GM23338 (cell line): ENCODE results near the gene PELO. TPM values are rescaled to one million over a fixed set of nuclear protein-coding genes. Genes with fewer than 3 reads are reported as not detected.

Experiments
- ATAC-seq: fragments of 200-7000 bp; cut with Tn5 transposase; 3 replicates; pipeline ENCODE4 v1.9.1; 2020
- DNase-seq: peaks from one replicate; pipeline ENCODE4 v3.0.0-alpha.2; 2015; ENCODE audit warnings: low spot score
- H2AFZ ChIP-seq: fragments of 200-600 bp; sonication (generic); 2 replicates; pipeline ENCODE4 v1.8.0; 2016; ENCODE audit warnings: antibody characterized with exemption, mild to moderate bottlenecking, moderate library complexity
- H3F3A ChIP-seq: fragments of 200-600 bp; sonication (generic); replicated peaks from 2 replicates; pipeline ENCODE4 v1.8.0; 2017; ENCODE audit warnings: antibody characterized with exemption, mixed run types, low read depth
- H3K27ac ChIP-seq: fragments of 200-600 bp; sonication (generic); 2 replicates; pipeline ENCODE4 v1.6.1; 2016; ENCODE audit warnings: low read depth
- H3K27me3 ChIP-seq: fragments of 200-600 bp; sonication (generic); 2 replicates; pipeline ENCODE4 v1.8.0; 2016; ENCODE audit warnings: mild to moderate bottlenecking, mixed run types, moderate library complexity; ENCODE audit not compliant: insufficient read depth
- H3K36me3 ChIP-seq: fragments of 200-600 bp; sonication (generic); 2 replicates; pipeline ENCODE4 v1.8.0; 2016; ENCODE audit warnings: mild to moderate bottlenecking; ENCODE audit not compliant: insufficient read depth
- H3K4me1 ChIP-seq: fragments of 200-600 bp; sonication (generic); 2 replicates; pipeline ENCODE4 v1.8.0; 2016; ENCODE audit warnings: mild to moderate bottlenecking, moderate library complexity; ENCODE audit not compliant: insufficient read depth
- H3K4me2 ChIP-seq: fragments of 200-600 bp; sonication (generic); 2 replicates; pipeline ENCODE4 v1.7.1; 2017; ENCODE audit warnings: mixed run types
- H3K4me3 ChIP-seq: fragments of 200-600 bp; sonication (generic); 2 replicates; pipeline ENCODE4 v1.6.1; 2016; ENCODE audit warnings: mixed run types
- H3K79me2 ChIP-seq: fragments of 200-600 bp; sonication (generic); replicated peaks from 2 replicates; pipeline ENCODE4 v1.8.0; 2017; ENCODE audit warnings: mild to moderate bottlenecking; ENCODE audit not compliant: insufficient read depth
- H3K9me2 ChIP-seq: fragments of 200-600 bp; sonication (generic); 2 replicates; pipeline ENCODE4 v1.8.0; 2017; ENCODE audit not compliant: insufficient read depth
- H4K20me1 ChIP-seq: fragments of 200-600 bp; sonication (generic); replicated peaks from 2 replicates; pipeline ENCODE4 v1.8.0; 2017; ENCODE audit warnings: mild to moderate bottlenecking; ENCODE audit not compliant: insufficient read depth
- H3K27ac Mint-ChIP-seq: 2 replicates; pipeline ENCODE4 v1.8.0; 2020; ENCODE audit warnings: inconsistent platforms, mild to moderate bottlenecking, moderate library complexity, mixed read lengths
- H3K27me3 Mint-ChIP-seq: 3 replicates; pipeline ENCODE4 v1.8.0; 2022; ENCODE audit warnings: low read depth, mild to moderate bottlenecking, moderate library complexity, mixed read lengths, inconsistent platforms; ENCODE audit not compliant: insufficient read depth, poor library complexity
- H3K36me3 Mint-ChIP-seq: 3 replicates; pipeline ENCODE4 v1.8.0; 2021; ENCODE audit warnings: low read depth, mild to moderate bottlenecking, inconsistent platforms, moderate library complexity, mixed read lengths
- H3K4me1 Mint-ChIP-seq: 3 replicates; pipeline ENCODE4 v1.8.0; 2020; ENCODE audit warnings: mild to moderate bottlenecking, inconsistent platforms, mixed read lengths
- H3K4me3 Mint-ChIP-seq: 3 replicates; pipeline ENCODE4 v1.8.0; 2021; ENCODE audit warnings: moderate library complexity, mild to moderate bottlenecking, inconsistent platforms, mixed read lengths
- H3K9me3 Mint-ChIP-seq: 3 replicates; pipeline ENCODE4 v1.8.0; 2020; ENCODE audit warnings: moderate library complexity, mild to moderate bottlenecking, inconsistent platforms, mixed read lengths
- CREB1 ChIP-seq: fragments of 250-450 bp; sonication (Bioruptor Pico); IDR thresholded peaks from 2 replicates; pipeline ENCODE4 v1.5.0; 2020; ENCODE audit warnings: low read depth, mild to moderate bottlenecking, moderate library complexity
- EZH2 ChIP-seq: fragments of 200-600 bp; sonication (generic); IDR thresholded peaks from one replicate; pipeline ENCODE4 v1.8.0; 2017; ENCODE audit warnings: antibody characterized with exemption, mild to moderate bottlenecking, low read depth; ENCODE audit not compliant: unreplicated experiment
- EZH2phosphoT487 ChIP-seq: fragments of 200-600 bp; sonication (generic); IDR thresholded peaks from one replicate; pipeline ENCODE4 v1.8.1; 2018; ENCODE audit warnings: antibody characterized with exemption; ENCODE audit not compliant: unreplicated experiment
- POLR2AphosphoS5 ChIP-seq: IDR thresholded peaks from 2 replicates; pipeline ENCODE4 v1.6.1; 2016; ENCODE audit warnings: antibody characterized with exemption, low read depth
- STAT1 ChIP-seq: IDR thresholded peaks from one replicate; pipeline ENCODE4 v1.6.1; 2016; ENCODE audit warnings: antibody characterized with exemption; ENCODE audit not compliant: unreplicated experiment
- ZNF331 ChIP-seq: fragments of 250-450 bp; sonication (Bioruptor Pico); IDR thresholded peaks from 2 replicates; pipeline ENCODE4 v1.5.0; 2020; ENCODE audit warnings: low read depth, mild to moderate bottlenecking, moderate library complexity
- ZNF462 ChIP-seq: fragments of 250-450 bp; sonication (Bioruptor Pico); IDR thresholded peaks from 2 replicates; pipeline ENCODE4 v1.5.0; 2020; ENCODE audit warnings: mild to moderate bottlenecking, moderate library complexity
- polyA plus RNA-seq: library from polyadenylated mRNA; unstranded; fragments of >200 nt; fragmentation: Nextera tagmentation; extraction: Ambion mirVana; gene quantifications from 2 replicates; pipeline ENCODE4 v1.2.1, GENCODE V29; 2016
- total RNA-seq: library from RNA; depleted of rRNA; stranded (reverse); fragments of >200 nt; shearing (Covaris generic); gene quantifications from 2 replicates; pipeline ENCODE4 v1.2.3, GENCODE V29; 2014
- TF ChIP-seq, protein P1 (sequence below): IDR thresholded peaks from one replicate; pipeline ENCODE4 v1.6.1; 2018; ENCODE audit warnings: antibody characterized with exemption; ENCODE audit not compliant: unreplicated experiment

The PELO gene
- total and polyA plus RNA-seq, 2 experiments from 2014 or later = 13.6 to 15.6 TPM

- TF ChIP-seq ZNF462 (CRISPR knock-in tag) (no peak), EZH2phosphoT487 (no peak), STAT1 (no peak)
Observed at GRCh38 chr5:52749666-52750065, 38.0 kb upstream of the PELO start (continued).

GRCh38 chr5:52751137-52751536 lies 36.6 kb upstream of the PELO start:
- no peak overlapping the region for H2AFZ ChIP-seq
- Mint-ChIP-seq H3K9me3 (no peaks in the 10 kb centered on the region; the same call in 2 of the 3 replicates), H3K27ac (no peak overlapping the region), H3K4me1 (peaks cover 12% of the 10 kb centered on the region), H3K36me3 (no peaks in the 10 kb centered on the region), H3K27me3 (no peaks in the 10 kb centered on the region), H3K4me3 (no peak overlapping the region)
- no peak for TF ChIP-seq POLR2AphosphoS5
- TF ChIP-seq ZNF331 (CRISPR knock-in tag) = no peak
- TF ChIP-seq, protein P1, sequence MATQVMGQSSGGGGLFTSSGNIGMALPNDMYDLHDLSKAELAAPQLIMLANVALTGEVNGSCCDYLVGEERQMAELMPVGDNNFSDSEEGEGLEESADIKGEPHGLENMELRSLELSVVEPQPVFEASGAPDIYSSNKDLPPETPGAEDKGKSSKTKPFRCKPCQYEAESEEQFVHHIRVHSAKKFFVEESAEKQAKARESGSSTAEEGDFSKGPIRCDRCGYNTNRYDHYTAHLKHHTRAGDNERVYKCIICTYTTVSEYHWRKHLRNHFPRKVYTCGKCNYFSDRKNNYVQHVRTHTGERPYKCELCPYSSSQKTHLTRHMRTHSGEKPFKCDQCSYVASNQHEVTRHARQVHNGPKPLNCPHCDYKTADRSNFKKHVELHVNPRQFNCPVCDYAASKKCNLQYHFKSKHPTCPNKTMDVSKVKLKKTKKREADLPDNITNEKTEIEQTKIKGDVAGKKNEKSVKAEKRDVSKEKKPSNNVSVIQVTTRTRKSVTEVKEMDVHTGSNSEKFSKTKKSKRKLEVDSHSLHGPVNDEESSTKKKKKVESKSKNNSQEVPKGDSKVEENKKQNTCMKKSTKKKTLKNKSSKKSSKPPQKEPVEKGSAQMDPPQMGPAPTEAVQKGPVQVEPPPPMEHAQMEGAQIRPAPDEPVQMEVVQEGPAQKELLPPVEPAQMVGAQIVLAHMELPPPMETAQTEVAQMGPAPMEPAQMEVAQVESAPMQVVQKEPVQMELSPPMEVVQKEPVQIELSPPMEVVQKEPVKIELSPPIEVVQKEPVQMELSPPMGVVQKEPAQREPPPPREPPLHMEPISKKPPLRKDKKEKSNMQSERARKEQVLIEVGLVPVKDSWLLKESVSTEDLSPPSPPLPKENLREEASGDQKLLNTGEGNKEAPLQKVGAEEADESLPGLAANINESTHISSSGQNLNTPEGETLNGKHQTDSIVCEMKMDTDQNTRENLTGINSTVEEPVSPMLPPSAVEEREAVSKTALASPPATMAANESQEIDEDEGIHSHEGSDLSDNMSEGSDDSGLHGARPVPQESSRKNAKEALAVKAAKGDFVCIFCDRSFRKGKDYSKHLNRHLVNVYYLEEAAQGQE = no peak
- TF ChIP-seq EZH2 = no peak
- no peak for TF ChIP-seq CREB1
- no peaks in the 10 kb centered on the region for H3K36me3 ChIP-seq
- H4K20me1 ChIP-seq = no peaks in the 10 kb centered on the region
- H3K27ac ChIP-seq = no peak overlapping the region
- DNase-seq = no peak
- H3K4me2 ChIP-seq = no peak overlapping the region
- H3K27me3 ChIP-seq = no peaks in the 10 kb centered on the region
- no peaks in the 10 kb centered on the region for H3K9me2 ChIP-seq
- no peak overlapping the region for H3K4me3 ChIP-seq
- H3F3A ChIP-seq = no peaks in the 10 kb centered on the region
- H3K4me1 ChIP-seq = no peaks in the 10 kb centered on the region; the same call in 1 of the 2 replicates
- no peak for ATAC-seq
- H3K79me2 ChIP-seq = no peaks in the 10 kb centered on the region
